GM19467 (cell line): Measurements from ENCODE around the gene HDAC4.

Source experiments
- ATAC-seq: cut with Tn5 transposase; IDR thresholded peaks from one replicate; pipeline ENCODE4 v1.9.1; 2021; ENCODE audit warnings: mild to moderate bottlenecking, moderate library complexity; ENCODE audit not compliant: unreplicated experiment

Gene HDAC4

GRCh38 chr2:239311132-239312040 lies 89.4 kb downstream of the HDAC4 start:
- no peak for ATAC-seq

GRCh38 chr2:239310401-239311061 lies 90.3 kb downstream of the HDAC4 start:
- no peak for ATAC-seq

DNA sequence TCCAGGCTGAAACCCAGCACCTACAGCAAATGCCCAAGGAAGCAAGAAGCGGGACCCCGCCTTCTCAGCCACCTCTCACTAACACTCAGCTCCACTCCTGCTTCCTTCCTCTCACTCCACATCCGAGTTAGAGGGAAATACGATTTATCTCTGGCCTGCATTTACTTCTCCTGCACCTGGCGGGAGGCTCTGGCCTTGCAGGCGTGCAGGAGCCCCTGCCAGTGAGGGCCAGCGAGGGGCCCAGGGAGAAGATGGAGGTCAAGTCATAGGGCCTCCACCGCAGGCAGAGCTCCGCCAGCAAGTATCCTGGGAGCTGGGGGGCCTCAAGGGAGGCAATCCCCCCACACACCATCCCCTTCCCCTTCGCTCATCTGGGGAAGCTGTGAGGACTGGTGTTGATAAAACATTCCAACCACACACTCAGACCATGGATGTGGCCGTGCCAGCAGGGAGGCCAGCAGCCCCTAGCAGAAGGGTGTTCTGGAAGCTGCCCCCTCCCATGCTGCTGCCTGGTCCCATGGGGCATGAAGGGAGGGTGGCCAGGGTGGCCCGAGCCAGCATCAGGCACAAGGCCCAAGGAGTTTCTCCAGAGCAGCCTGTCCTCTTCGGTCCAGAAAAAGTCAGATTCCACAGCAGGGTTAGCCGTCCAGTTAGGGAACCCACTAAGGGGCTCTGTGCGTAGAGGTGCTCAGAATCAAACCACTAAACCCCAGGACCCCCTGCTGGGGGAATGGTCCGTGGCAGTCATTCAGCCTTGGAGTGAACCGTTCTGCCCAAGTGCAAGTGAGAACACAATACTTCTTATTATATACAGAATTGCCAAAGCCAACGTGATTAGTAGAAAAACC lies 91.2 kb downstream of the HDAC4 start:
- no peak for ATAC-seq

GRCh38 chr2:239308661-239309397 lies 92.0 kb downstream of the HDAC4 start:
- no peak for ATAC-seq

GRCh38 chr2:239307921-239308613 lies 92.8 kb downstream of the HDAC4 start:
- no peak for ATAC-seq

GRCh38 chr2:239307221-239307569 lies 93.6 kb downstream of the HDAC4 start:
- ATAC-seq, result no peak

- ATAC-seq, result no peak
These were observed 94.3 kb downstream of the HDAC4 start for GRCh38 chr2:239306274-239307220.

DNA sequence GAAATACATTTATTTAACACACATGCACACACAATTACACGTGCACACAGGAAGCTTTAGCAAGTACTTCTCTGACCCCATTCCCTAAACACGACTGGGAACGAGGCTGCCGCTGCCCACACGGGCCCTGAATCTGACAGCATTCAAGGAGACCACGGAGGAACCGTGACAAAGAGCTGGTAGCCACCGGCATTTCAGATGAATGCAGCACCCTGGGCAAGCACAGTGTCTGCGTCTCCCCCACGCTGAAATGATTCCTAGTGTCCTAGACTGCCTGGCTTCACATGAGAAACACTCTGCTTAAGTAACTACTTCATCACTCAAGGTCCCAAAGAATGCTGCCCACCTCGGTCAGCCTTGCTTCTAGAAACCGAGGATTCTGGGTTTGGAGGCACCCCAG lies 95.0 kb downstream of the HDAC4 start:
- ATAC-seq, result no peak

- no peak for ATAC-seq
These were observed 95.6 kb downstream of the HDAC4 start for GRCh38 chr2:239305222-239305575.

DNA sequence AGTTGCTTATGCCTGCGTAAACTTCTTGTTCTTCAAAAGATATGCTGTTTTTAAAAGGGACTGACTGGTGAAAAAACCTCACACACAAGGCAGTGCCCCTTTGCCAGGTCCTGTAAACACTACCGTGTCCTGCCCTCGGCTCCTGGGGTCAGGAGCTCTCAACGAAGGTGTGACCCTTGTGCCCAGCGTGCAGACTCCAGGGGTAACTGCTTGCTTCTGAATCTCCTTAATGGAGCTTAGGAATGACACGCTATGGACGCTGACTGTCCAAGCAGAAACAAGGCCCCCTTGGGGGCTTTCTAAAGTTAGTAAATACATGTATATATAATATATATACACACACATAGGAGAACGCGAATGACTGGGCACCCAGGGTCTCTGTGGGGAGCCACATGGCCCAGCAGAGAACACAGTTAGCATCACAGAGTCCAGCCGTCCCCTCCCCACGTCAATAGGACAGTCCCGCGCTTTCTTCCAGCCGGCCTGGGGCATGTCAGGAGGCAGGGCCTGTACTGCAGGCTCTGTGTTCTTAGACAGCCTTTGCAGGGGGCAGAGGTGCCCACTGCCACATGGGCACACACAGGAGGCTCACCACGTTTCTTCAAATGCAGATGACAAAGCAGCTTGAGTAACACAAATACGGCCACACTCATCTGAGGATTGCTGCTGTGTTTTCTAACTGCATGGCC lies 96.1 kb downstream of the HDAC4 start:
- ATAC-seq, result no peak

DNA sequence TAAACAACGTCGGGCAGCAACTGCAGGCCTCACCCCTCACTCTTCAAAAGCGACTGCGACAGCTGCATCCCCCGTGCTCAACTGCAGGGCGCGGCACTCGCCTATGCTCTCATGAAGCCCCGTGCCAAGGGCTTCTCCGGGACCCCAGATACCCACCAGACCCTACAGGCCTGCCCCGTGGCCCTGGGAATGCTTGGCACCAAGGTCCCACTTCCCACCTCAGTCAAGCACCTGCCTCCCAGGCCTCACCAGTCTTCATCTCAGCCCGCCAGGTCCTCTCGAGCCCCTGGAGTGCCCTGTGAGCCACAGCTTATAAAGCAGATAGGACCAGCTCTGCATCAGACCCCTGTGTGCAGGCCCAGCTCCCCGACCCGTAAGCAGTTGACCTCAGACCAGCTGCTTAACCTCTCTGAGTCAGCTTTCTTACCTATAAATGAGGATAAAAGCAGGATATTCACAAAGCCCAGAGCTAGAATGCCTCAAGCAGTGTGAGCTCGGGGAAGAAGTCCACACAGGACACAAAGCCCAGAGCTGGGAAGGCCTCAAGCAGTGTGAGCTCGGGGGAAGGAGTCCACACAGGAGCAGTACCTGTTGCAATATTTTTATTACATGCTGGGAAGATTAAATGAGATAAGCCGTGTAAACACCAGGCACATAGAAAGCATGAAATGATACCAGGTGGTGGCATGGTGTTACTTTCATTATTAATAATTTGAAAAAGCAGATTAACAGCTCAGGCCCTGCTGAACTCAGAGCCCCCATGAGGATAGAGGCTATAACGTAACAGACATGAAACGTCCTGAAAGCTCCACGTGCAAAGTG lies 96.9 kb downstream of the HDAC4 start:
- peak; percentile 50 for ATAC-seq

GRCh38 chr2:239302808-239303557 lies 97.8 kb downstream of the HDAC4 start:
- no peak for ATAC-seq

GRCh38 chr2:239302083-239302807 lies 98.6 kb downstream of the HDAC4 start:
- no peak for ATAC-seq

DNA sequence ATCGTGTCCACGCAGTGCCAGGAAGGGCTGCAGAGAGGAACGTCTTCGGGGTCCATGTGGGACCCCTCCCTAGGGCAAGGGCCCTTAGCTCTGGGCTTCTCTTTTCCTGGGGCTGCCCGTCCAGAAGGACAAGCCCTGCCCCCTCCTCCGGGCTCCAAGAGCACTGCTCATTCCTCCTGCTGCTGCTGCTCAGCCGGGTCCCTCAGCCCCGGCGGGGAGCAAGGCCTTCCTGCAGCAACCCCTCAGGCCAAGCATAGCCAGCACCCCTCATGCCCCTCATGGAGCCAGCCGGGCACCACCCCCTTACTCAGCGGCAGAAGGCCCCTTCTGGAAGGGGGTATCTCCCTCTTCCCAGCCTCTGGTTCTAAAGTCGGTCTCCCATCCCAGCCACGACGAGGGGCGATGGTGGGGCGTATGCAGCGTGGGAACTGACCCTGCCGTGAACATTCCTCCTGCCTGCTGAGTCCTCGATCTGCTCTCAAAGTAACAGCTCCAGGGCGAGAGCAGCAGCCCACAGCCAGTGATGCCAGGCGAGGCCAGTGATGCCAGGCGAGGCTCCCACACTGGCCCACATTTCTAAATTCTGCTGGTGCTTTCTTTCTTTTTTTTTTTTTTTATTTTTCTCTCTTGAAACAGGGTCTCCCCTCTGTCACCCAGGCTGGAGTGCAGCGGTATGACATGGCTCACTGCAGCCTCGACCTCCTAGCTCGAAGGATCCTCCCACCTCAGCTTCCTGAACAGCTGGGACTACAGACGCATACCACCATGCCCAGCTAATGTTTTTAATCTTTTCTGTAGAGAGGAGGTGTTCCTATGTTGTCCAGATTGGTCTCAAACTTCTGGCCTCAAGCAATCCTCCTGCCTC lies 99.7 kb downstream of the HDAC4 start:
- no peak for ATAC-seq

GRCh38 chr2:239300242-239300641 lies 100.6 kb downstream of the HDAC4 start:
- no peak for ATAC-seq
